GM23338 (cell line): ENCODE measurements around the gene ERF.

Experiments
- CREB1 ChIP-seq: fragments of 250-450 bp; sonication (Bioruptor Pico); IDR thresholded peaks from 2 replicates; pipeline ENCODE4 v1.5.0; 2020; ENCODE audit warnings: low read depth, mild to moderate bottlenecking, moderate library complexity
- EZH2 ChIP-seq: fragments of 200-600 bp; sonication (generic); IDR thresholded peaks from one replicate; pipeline ENCODE4 v1.8.0; 2017; ENCODE audit warnings: antibody characterized with exemption, mild to moderate bottlenecking, low read depth; ENCODE audit not compliant: unreplicated experiment
- EZH2phosphoT487 ChIP-seq: fragments of 200-600 bp; sonication (generic); IDR thresholded peaks from one replicate; pipeline ENCODE4 v1.8.1; 2018; ENCODE audit warnings: antibody characterized with exemption; ENCODE audit not compliant: unreplicated experiment
- JUNB ChIP-seq: IDR thresholded peaks from one replicate; pipeline ENCODE4 v1.6.1; 2016; ENCODE audit warnings: antibody characterized with exemption; ENCODE audit not compliant: unreplicated experiment
- NANOG ChIP-seq: IDR thresholded peaks from 2 replicates; pipeline ENCODE4 v1.6.1; 2016; ENCODE audit warnings: antibody characterized with exemption, borderline replicate concordance
- POLR2AphosphoS5 ChIP-seq: IDR thresholded peaks from 2 replicates; pipeline ENCODE4 v1.6.1; 2016; ENCODE audit warnings: antibody characterized with exemption, low read depth
- ZNF114 ChIP-seq: fragments of 250-450 bp; sonication (Bioruptor Pico); IDR thresholded peaks from 2 replicates; pipeline ENCODE4 v1.5.0; 2020; ENCODE audit warnings: mild to moderate bottlenecking, moderate library complexity
- TF ChIP-seq, protein P1 (sequence below), 2 experiments: fragments of 200-600 bp in 1 of 2; sonication (generic) in 1 of 2; conservative IDR thresholded peaks; 2 replicates each; pipeline versions ENCODE4 v1.5.1 to v1.6.1; 2016 to 2017; ENCODE audit warnings: antibody characterized with exemption in 2 of 2, low read depth in 2 of 2, mild to moderate bottlenecking in 2 of 2, moderate library complexity in 1 of 2
- TF ChIP-seq, protein P2 (sequence below): IDR thresholded peaks from one replicate; pipeline ENCODE4 v1.6.1; 2018; ENCODE audit warnings: antibody characterized with exemption; ENCODE audit not compliant: unreplicated experiment
- TF ChIP-seq, protein P3 (sequence below): IDR thresholded peaks from 2 replicates; pipeline ENCODE4 v1.6.1; 2016; ENCODE audit warnings: antibody characterized with exemption

DNA sequence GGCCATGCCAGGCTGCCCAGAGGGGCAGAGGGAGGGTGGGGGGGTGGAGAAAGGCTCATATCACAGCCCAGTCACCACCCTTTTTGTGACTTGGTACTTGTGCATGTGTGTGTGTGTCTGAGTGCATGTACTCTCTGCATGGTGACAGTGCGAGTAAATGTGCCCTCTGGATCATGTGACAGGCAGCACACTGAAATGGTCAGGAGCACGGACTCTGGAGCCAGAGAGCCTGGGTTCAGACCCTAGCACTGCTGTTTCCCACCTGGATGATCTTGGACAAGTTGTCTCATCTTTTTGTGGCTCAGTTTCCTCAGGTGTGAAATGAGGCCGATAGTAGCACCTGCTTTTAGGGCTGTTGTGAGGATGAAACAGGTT, 16.1 kb upstream of the ERF start:
- TF ChIP-seq, protein P1, sequence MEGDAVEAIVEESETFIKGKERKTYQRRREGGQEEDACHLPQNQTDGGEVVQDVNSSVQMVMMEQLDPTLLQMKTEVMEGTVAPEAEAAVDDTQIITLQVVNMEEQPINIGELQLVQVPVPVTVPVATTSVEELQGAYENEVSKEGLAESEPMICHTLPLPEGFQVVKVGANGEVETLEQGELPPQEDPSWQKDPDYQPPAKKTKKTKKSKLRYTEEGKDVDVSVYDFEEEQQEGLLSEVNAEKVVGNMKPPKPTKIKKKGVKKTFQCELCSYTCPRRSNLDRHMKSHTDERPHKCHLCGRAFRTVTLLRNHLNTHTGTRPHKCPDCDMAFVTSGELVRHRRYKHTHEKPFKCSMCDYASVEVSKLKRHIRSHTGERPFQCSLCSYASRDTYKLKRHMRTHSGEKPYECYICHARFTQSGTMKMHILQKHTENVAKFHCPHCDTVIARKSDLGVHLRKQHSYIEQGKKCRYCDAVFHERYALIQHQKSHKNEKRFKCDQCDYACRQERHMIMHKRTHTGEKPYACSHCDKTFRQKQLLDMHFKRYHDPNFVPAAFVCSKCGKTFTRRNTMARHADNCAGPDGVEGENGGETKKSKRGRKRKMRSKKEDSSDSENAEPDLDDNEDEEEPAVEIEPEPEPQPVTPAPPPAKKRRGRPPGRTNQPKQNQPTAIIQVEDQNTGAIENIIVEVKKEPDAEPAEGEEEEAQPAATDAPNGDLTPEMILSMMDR (conservative IDR thresholded peaks at IDR 0.05; ENCODE audit: low read depth in 2 of 2): no peak
- no peak for TF ChIP-seq POLR2AphosphoS5
- no peak for TF ChIP-seq EZH2
- no peak for TF ChIP-seq EZH2phosphoT487
- no peak for TF ChIP-seq NANOG
- TF ChIP-seq, protein P2, sequence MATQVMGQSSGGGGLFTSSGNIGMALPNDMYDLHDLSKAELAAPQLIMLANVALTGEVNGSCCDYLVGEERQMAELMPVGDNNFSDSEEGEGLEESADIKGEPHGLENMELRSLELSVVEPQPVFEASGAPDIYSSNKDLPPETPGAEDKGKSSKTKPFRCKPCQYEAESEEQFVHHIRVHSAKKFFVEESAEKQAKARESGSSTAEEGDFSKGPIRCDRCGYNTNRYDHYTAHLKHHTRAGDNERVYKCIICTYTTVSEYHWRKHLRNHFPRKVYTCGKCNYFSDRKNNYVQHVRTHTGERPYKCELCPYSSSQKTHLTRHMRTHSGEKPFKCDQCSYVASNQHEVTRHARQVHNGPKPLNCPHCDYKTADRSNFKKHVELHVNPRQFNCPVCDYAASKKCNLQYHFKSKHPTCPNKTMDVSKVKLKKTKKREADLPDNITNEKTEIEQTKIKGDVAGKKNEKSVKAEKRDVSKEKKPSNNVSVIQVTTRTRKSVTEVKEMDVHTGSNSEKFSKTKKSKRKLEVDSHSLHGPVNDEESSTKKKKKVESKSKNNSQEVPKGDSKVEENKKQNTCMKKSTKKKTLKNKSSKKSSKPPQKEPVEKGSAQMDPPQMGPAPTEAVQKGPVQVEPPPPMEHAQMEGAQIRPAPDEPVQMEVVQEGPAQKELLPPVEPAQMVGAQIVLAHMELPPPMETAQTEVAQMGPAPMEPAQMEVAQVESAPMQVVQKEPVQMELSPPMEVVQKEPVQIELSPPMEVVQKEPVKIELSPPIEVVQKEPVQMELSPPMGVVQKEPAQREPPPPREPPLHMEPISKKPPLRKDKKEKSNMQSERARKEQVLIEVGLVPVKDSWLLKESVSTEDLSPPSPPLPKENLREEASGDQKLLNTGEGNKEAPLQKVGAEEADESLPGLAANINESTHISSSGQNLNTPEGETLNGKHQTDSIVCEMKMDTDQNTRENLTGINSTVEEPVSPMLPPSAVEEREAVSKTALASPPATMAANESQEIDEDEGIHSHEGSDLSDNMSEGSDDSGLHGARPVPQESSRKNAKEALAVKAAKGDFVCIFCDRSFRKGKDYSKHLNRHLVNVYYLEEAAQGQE: no peak
- TF ChIP-seq JUNB: no peak
- TF ChIP-seq, protein P3, sequence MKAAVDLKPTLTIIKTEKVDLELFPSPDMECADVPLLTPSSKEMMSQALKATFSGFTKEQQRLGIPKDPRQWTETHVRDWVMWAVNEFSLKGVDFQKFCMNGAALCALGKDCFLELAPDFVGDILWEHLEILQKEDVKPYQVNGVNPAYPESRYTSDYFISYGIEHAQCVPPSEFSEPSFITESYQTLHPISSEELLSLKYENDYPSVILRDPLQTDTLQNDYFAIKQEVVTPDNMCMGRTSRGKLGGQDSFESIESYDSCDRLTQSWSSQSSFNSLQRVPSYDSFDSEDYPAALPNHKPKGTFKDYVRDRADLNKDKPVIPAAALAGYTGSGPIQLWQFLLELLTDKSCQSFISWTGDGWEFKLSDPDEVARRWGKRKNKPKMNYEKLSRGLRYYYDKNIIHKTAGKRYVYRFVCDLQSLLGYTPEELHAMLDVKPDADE: no peak
- no peak for TF ChIP-seq CREB1 (CRISPR knock-in tag)
- TF ChIP-seq ZNF114 (CRISPR knock-in tag): no peak
